Measurements from ENCODE around the gene PLAAT5.

DNA sequence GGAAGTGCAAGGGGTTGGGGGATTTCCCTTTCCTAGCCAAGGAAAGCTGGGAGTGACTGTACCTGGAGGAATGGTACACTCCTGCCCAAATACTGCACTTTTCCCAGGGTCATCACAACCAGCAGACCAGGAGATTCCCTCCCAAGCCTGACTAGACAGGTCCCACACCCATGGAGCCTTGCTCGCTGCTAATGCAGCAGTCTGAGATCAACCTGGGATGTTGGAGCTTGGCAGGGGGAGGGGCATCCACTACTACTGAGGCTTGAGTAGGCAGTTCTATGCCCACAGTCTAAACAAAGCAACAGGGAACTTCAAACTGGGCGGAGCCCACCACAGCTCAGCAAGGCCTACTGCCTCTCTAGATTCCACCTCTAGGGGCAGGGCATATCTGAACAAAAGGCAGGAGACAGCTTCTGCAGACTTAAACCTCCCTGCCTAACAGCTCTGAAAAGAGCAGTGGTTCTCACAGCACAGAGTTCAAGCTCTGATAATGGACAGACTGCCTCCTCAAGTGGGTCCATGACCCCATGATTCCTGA lies 62.9 kb downstream of the PLAAT5 start:
- TF ChIP-seq CTCF (conservative IDR thresholded peaks at IDR 0.05; ENCODE audit: low read depth, low read length) (no peak), POLR2A (IDR thresholded peaks at IDR 0.05; ENCODE audit: low read depth, low read length) (no peak), CEBPB (IDR thresholded peaks at IDR 0.05; ENCODE audit: low read depth, low read length) (no peak), RFX5 (IDR thresholded peaks at IDR 0.05; ENCODE audit: low read depth, low read length) (no peak), RAD21 (IDR thresholded peaks at IDR 0.05; ENCODE audit: low read length) (no peak)
- TF ChIP-seq, protein P1, sequence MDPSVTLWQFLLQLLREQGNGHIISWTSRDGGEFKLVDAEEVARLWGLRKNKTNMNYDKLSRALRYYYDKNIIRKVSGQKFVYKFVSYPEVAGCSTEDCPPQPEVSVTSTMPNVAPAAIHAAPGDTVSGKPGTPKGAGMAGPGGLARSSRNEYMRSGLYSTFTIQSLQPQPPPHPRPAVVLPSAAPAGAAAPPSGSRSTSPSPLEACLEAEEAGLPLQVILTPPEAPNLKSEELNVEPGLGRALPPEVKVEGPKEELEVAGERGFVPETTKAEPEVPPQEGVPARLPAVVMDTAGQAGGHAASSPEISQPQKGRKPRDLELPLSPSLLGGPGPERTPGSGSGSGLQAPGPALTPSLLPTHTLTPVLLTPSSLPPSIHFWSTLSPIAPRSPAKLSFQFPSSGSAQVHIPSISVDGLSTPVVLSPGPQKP (IDR thresholded peaks at IDR 0.05; ENCODE audit: borderline replicate concordance, low read depth, low read length), result no peak
